ENCODE measurements around the gene CAV3. TPM values are rescaled to one million over a fixed set of nuclear protein-coding genes. Genes with fewer than 3 reads are reported as not detected.

CAV3 gene
- total and polyA plus RNA-seq, 2 experiments from 2014 or later: not detected

GRCh38 chr3:8722808-8723207 lies 10.8 kb upstream of the CAV3 start (continued):
- TF ChIP-seq ZNF462 (CRISPR knock-in tag; IDR thresholded peaks at IDR 0.05) (no peak), ETS1 (IDR thresholded peaks at IDR 0.05) (no peak), CTCF (conservative IDR thresholded peaks at IDR 0.05; ENCODE audit: low read depth in 2 of 2) (no peak), REST (IDR thresholded peaks at IDR 0.05; ENCODE audit: unreplicated experiment) (no peak), EZH2 (IDR thresholded peaks at IDR 0.05; ENCODE audit: low read depth, unreplicated experiment) (no peak), POLR2AphosphoS5 (IDR thresholded peaks at IDR 0.05; ENCODE audit: low read depth) (no peak), STAT1 (IDR thresholded peaks at IDR 0.05; ENCODE audit: unreplicated experiment) (no peak)

Measured in GM23338 (cell line).